GM12878 (cell line): ENCODE data around the gene EIF4E. TPM values are rescaled to one million over a fixed set of nuclear protein-coding genes. Genes with fewer than 3 reads are reported as not detected.

Experiments
- ATAC-seq: fragments of 200-7000 bp; cut with Tn5 transposase; 3 replicates; pipeline ENCODE4 v1.9.1; 2020; ENCODE audit warnings: mild to moderate bottlenecking, moderate library complexity
- BruUV-seq: library from RNA; stranded (reverse); fragments of 400-500 nt; replicated peaks from 2 replicates; lab custom pipeline; 2021; lab: Mats Ljungman, UMichigan
- CTCF ChIA-PET: fragments of 300-600 bp; sonication (Branson Sonifier 250); formaldehyde crosslinking; extraction: SDS; loops from one replicate; lab custom pipeline; 2021; ENCODE audit warnings: inconsistent platforms; lab: Yijun Ruan, JAX
- POLR2A ChIA-PET: fragments of 350-600 bp; formaldehyde crosslinking; extraction: SDS; loops from one replicate; lab custom pipeline; 2021; ENCODE audit warnings: inconsistent platforms; lab: Charles Lee
- RAD21 ChIA-PET: fragments of 300-600 bp; sonication (Branson Sonifier 250); formaldehyde crosslinking; loops from one replicate; lab custom pipeline; 2023; ENCODE audit warnings: antibody characterized with exemption; ENCODE audit not compliant: unreplicated experiment; lab: Charles Lee
- SMC1A ChIA-PET: fragments of 300-600 bp; sonication (Branson Sonifier 250); formaldehyde crosslinking; loops from one replicate; lab custom pipeline; 2023; ENCODE audit not compliant: unreplicated experiment, uncharacterized antibody; lab: Charles Lee
- DNase-seq: peaks from one replicate; pipeline ENCODE4 v3.0.0-alpha.2; 2011; ENCODE audit warnings: low read depth, low spot score
- FAIRE-seq: peaks from 3 replicates; lab custom pipeline; 2011; peaks lifted over from hg19 to GRCh38; lab: Jason Lieb, UNC
- H2AFZ ChIP-seq: 2 replicates; pipeline ENCODE4 v1.6.0; 2011; ENCODE audit warnings: low read depth, low read length, control low read depth; ENCODE audit not compliant: control insufficient read depth
- H3K27ac ChIP-seq: 2 replicates; pipeline ENCODE4 v1.5.1; 2011; ENCODE audit warnings: control low read depth; ENCODE audit not compliant: control insufficient read depth, insufficient read depth
- H3K27me3 ChIP-seq, 2 experiments: replicated peaks in 1 of 2; 2 replicates each; pipeline versions ENCODE4 v1.6.0 to v1.6.1; 2011; ENCODE audit warnings: low read length in 1 of 2; ENCODE audit not compliant: control insufficient read depth in 2 of 2, insufficient read depth in 2 of 2
- H3K36me3 ChIP-seq, 2 experiments: 2 replicates each; pipeline ENCODE4 v1.5.1; 2011; ENCODE audit warnings: low read length in 1 of 2; ENCODE audit not compliant: control insufficient read depth in 2 of 2, insufficient read depth in 2 of 2
- H3K4me1 ChIP-seq: 2 replicates; pipeline ENCODE4 v1.6.1; 2011; ENCODE audit warnings: mild to moderate bottlenecking, low read length, moderate library complexity, mixed read lengths; ENCODE audit not compliant: control insufficient read depth, insufficient read depth
- H3K4me2 ChIP-seq: 2 replicates; pipeline ENCODE4 v1.6.0; 2011; ENCODE audit warnings: control low read depth; ENCODE audit not compliant: control insufficient read depth, insufficient read depth
- H3K4me3 ChIP-seq: fragments of 200-600 bp; sonication (generic); 2 replicates; pipeline ENCODE4 v1.5.1; 2016
- H3K79me2 ChIP-seq: 2 replicates; pipeline ENCODE4 v1.6.0; 2011; ENCODE audit warnings: low read length; ENCODE audit not compliant: control insufficient read depth, insufficient read depth
- H3K9ac ChIP-seq: 2 replicates; pipeline ENCODE4 v1.8.0; 2011; ENCODE audit warnings: low read length, control low read depth, mixed read lengths; ENCODE audit not compliant: control insufficient read depth, insufficient read depth
- H3K9me3 ChIP-seq: replicated peaks from 3 replicates; pipeline ENCODE4 v1.5.1; 2011; ENCODE audit warnings: mild to moderate bottlenecking, low read length; ENCODE audit not compliant: control insufficient read depth, insufficient read depth
- H4K20me1 ChIP-seq: 2 replicates; pipeline ENCODE4 v1.6.0; 2011; ENCODE audit not compliant: control insufficient read depth, insufficient read depth
- BRCA1 ChIP-seq: IDR thresholded peaks from 2 replicates; pipeline ENCODE4 v1.6.1; 2011; ENCODE audit warnings: low read depth, low read length, improper control_type of control experiment
- CBFB ChIP-seq: IDR thresholded peaks from 2 replicates; pipeline ENCODE4 v1.6.1; 2016; ENCODE audit warnings: antibody characterized with exemption, low read depth
- CEBPB ChIP-seq, 2 experiments: fragments of 150-350 bp in 1 of 2; IDR thresholded peaks; 2 replicates each; pipeline ENCODE4 v1.6.1; 2012 to 2014; ENCODE audit warnings: low read depth in 2 of 2, low read length in 2 of 2, borderline replicate concordance in 1 of 2, inconsistent platforms in 1 of 2
- KLF5 ChIP-seq: fragments of 450-650 bp; IDR thresholded peaks from 2 replicates; pipeline ENCODE4 v1.6.1; 2014; ENCODE audit warnings: mild to moderate bottlenecking; ENCODE audit not compliant: partially characterized antibody
- PAX8 ChIP-seq: fragments of 450-650 bp; IDR thresholded peaks from 2 replicates; pipeline ENCODE4 v1.6.1; 2017; ENCODE audit warnings: mild to moderate bottlenecking, moderate library complexity
- RB1 ChIP-seq: fragments of 450-650 bp; formaldehyde crosslinking; IDR thresholded peaks from 2 replicates; pipeline ENCODE4 v1.6.1; 2017; ENCODE audit warnings: mild to moderate bottlenecking, borderline replicate concordance
- SMAD5 ChIP-seq: IDR thresholded peaks from 2 replicates; pipeline ENCODE4 v1.6.1; 2016; ENCODE audit warnings: antibody characterized with exemption, low read depth
- SREBF2 ChIP-seq: IDR thresholded peaks from 2 replicates; pipeline ENCODE4 v1.6.1; 2012; ENCODE audit warnings: mild to moderate bottlenecking, low read length
- YBX1 ChIP-seq: fragments of 450-650 bp; IDR thresholded peaks from 2 replicates; pipeline ENCODE4 v1.6.1; 2016; ENCODE audit warnings: antibody characterized with exemption
- ZNF217 ChIP-seq: fragments of 450-650 bp; IDR thresholded peaks from 2 replicates; pipeline ENCODE4 v1.6.1; 2017; ENCODE audit warnings: antibody characterized with exemption, mild to moderate bottlenecking
- ZZZ3 ChIP-seq: IDR thresholded peaks from 2 replicates; pipeline ENCODE4 v1.6.1; 2011; ENCODE audit warnings: low read depth; ENCODE audit not compliant: control insufficient read depth, insufficient read length
- WGBS: methylation state at CpG from one replicate; pipeline ENCODE4 v1.1.6; 2016; ENCODE audit warnings: low lambda C conversion rate; ENCODE audit not compliant: insufficient replicate concordance, insufficient coverage; ENCODE audit errors: missing lambda C conversion rate; 5-methylcytosine and 5-hydroxymethylcytosine counted together
- in situ Hi-C: fragments of 300-500 bp; cut with MboI; formaldehyde crosslinking; loops from 9 replicates; pipeline ENCODE4 v1.14.3; 2018; ENCODE audit warnings: mixed read lengths
- intact Hi-C: fragments of 100-400 bp; cut with micrococcal nuclease; formaldehyde crosslinking; loops from one replicate; pipeline ENCODE4 v1.14.2; 2022; ENCODE audit not compliant: unreplicated experiment
- polyA plus RNA-seq, 11 experiments: library from polyadenylated mRNA; depleted of rRNA in 4 of 11; unstranded in 6 of 11; stranded (reverse) in 5 of 11; fragments of >200 nt; fragmentation: Nextera tagmentation in 4 of 11; fragmentation: Illumina TruSeq in 1 of 11; extraction: Ambion mirVana in 4 of 11; extraction: Trizol in 1 of 11; gene quantifications; 1 replicate in 1 of 11; 2 replicates in 10 of 11; pipeline versions ENCODE4 v1.2.1 to v1.2.3, GENCODE V29; 2011 to 2016; ENCODE audit warnings: inconsistent platforms in 2 of 11, missing spikeins in 2 of 11, low read depth in 1 of 11
- total RNA-seq, 4 experiments: library from RNA; depleted of rRNA in 3 of 4; stranded (reverse); fragments of >200 nt in 3 of 4; fragmentation: Illumina TruSeq in 1 of 4; extraction: Trizol in 1 of 4; gene quantifications; 2 replicates each; pipeline versions ENCODE4 v1.2.1 to v1.2.3, GENCODE V29; 2013 to 2021
- TF ChIP-seq, protein P1 (sequence below): fragments of 150-350 bp; IDR thresholded peaks from 2 replicates; pipeline ENCODE4 v1.6.1; 2014; ENCODE audit warnings: mild to moderate bottlenecking, low read depth, low read length
- TF ChIP-seq, protein P2 (sequence below): fragments of 450-650 bp; IDR thresholded peaks from 2 replicates; pipeline ENCODE4 v1.6.1; 2016; ENCODE audit warnings: mild to moderate bottlenecking
- TF ChIP-seq, protein P3 (sequence below): IDR thresholded peaks from 2 replicates; pipeline ENCODE4 v1.6.1; 2011; ENCODE audit warnings: low read depth, mild to moderate bottlenecking, low read length, moderate library complexity, borderline replicate concordance; ENCODE audit errors: extremely low read depth
- TF ChIP-seq, protein P4 (sequence below): fragments of 450-650 bp; IDR thresholded peaks from 2 replicates; pipeline ENCODE4 v1.6.1; 2016; ENCODE audit warnings: mild to moderate bottlenecking

EIF4E gene
- total and polyA plus RNA-seq, 10 of the 15 experiments (the other 5 are each of a cell fraction or from before 2014, with no cell fraction given): 104 to 372 (median 163) TPM

DNA sequence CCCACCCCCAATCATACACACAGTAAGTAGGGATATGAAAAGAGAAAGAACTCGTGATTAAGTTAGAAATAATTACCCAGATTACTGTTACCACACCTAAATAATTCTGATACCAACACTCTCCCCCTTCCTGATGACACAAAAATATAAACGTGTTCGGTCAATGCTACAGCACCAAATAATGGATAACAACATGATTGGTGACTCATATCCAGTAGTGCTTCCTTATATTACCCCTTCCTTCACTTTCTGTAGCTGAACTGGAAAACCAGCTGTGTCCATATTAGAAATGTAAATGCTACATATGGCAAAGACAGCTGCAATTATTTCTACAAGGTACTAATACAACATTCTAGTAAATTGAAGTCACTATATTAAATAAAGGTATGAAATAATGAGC lies 20.8 kb downstream of the EIF4E start:
- no peak overlapping the region for H3K4me2 ChIP-seq
- H2AFZ ChIP-seq: no peak overlapping the region
- H3K4me3 ChIP-seq: no peak overlapping the region
- in situ Hi-C loops: no loop called here
- 0 out of 4 replicates have a peak, but pooled peaks cover 0 to 5% of the 10 kb centered on the region in 2 experiments for H3K36me3 ChIP-seq
- FAIRE-seq (no peak), ATAC-seq (no peak), DNase-seq (no peak)
- TF ChIP-seq ZZZ3: no peak
- TF ChIP-seq CBFB: no peak
- TF ChIP-seq KLF5: no peak
- TF ChIP-seq, protein P1, sequence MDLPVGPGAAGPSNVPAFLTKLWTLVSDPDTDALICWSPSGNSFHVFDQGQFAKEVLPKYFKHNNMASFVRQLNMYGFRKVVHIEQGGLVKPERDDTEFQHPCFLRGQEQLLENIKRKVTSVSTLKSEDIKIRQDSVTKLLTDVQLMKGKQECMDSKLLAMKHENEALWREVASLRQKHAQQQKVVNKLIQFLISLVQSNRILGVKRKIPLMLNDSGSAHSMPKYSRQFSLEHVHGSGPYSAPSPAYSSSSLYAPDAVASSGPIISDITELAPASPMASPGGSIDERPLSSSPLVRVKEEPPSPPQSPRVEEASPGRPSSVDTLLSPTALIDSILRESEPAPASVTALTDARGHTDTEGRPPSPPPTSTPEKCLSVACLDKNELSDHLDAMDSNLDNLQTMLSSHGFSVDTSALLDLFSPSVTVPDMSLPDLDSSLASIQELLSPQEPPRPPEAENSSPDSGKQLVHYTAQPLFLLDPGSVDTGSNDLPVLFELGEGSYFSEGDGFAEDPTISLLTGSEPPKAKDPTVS: no peak
- TF ChIP-seq, protein P2, sequence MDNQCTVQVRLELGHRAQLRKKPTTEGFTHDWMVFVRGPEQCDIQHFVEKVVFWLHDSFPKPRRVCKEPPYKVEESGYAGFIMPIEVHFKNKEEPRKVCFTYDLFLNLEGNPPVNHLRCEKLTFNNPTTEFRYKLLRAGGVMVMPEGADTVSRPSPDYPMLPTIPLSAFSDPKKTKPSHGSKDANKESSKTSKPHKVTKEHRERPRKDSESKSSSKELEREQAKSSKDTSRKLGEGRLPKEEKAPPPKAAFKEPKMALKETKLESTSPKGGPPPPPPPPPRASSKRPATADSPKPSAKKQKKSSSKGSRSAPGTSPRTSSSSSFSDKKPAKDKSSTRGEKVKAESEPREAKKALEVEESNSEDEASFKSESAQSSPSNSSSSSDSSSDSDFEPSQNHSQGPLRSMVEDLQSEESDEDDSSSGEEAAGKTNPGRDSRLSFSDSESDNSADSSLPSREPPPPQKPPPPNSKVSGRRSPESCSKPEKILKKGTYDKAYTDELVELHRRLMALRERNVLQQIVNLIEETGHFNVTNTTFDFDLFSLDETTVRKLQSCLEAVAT: no peak
- TF ChIP-seq, protein P3, sequence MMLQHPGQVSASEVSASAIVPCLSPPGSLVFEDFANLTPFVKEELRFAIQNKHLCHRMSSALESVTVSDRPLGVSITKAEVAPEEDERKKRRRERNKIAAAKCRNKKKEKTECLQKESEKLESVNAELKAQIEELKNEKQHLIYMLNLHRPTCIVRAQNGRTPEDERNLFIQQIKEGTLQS: no peak
- no peak for TF ChIP-seq CEBPB (IDR thresholded peaks at IDR 0.05; ENCODE audit: borderline replicate concordance in 1 of 2, low read depth in 2 of 2, low read length in 2 of 2)
- TF ChIP-seq YBX1: no peak
- no peak for TF ChIP-seq PAX8
- TF ChIP-seq BRCA1: no peak
- TF ChIP-seq SMAD5: no peak
- TF ChIP-seq, protein P4, sequence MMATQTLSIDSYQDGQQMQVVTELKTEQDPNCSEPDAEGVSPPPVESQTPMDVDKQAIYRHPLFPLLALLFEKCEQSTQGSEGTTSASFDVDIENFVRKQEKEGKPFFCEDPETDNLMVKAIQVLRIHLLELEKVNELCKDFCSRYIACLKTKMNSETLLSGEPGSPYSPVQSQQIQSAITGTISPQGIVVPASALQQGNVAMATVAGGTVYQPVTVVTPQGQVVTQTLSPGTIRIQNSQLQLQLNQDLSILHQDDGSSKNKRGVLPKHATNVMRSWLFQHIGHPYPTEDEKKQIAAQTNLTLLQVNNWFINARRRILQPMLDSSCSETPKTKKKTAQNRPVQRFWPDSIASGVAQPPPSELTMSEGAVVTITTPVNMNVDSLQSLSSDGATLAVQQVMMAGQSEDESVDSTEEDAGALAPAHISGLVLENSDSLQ: no peak
- no peak for TF ChIP-seq RB1
- TF ChIP-seq ZNF217: no peak
- TF ChIP-seq SREBF2: no peak
- TF ChIP-seq, all 136 proteins: peak for 0
- intact Hi-C loops: no loop called here
- SMC1A ChIA-PET: interaction anchor here (0.6 to 1.9 kb wide), 4 partner anchors 13 to 37 kb away, joined by 3 to 7 read pairs (median 4); partner anchors contain the start of gene EIF4E
- Histone ChIP-seq H4K20me1 (no peaks in the 10 kb centered on the region), H3K4me1 (peaks cover 8% of the 10 kb centered on the region), H3K9me3 (no peaks in the 10 kb centered on the region; the same call in 2 of the 3 replicates), H3K9ac (no peak overlapping the region), H3K27me3 (no peaks in the 10 kb centered on the region), H3K27ac (no peak overlapping the region), H3K79me2 (peaks cover 95% of the 10 kb centered on the region)
- RAD21 ChIA-PET: no interaction called here
- no TSS peak for BruUV-seq
- CTCF ChIA-PET: interaction anchor here (0.9 to 1.5 kb wide), 3 partner anchors 18 to 148 kb away, joined by 3 to 4 read pairs (median 3); no protein-coding TSS in a partner anchor
- 49% methylated on average over 3 of the region's 3 CpGs for WGBS
- POLR2A ChIA-PET: no interaction called here
